NCI-H1930 (cell line): Measurements from ENCODE around the gene PNMA6F.

ENCODE experiments used
- DNase-seq, 2 experiments: peaks; one replicate each; lab custom pipeline; 2025; lab: John Stamatoyannopoulos, UW

Gene PNMA6F

DNA sequence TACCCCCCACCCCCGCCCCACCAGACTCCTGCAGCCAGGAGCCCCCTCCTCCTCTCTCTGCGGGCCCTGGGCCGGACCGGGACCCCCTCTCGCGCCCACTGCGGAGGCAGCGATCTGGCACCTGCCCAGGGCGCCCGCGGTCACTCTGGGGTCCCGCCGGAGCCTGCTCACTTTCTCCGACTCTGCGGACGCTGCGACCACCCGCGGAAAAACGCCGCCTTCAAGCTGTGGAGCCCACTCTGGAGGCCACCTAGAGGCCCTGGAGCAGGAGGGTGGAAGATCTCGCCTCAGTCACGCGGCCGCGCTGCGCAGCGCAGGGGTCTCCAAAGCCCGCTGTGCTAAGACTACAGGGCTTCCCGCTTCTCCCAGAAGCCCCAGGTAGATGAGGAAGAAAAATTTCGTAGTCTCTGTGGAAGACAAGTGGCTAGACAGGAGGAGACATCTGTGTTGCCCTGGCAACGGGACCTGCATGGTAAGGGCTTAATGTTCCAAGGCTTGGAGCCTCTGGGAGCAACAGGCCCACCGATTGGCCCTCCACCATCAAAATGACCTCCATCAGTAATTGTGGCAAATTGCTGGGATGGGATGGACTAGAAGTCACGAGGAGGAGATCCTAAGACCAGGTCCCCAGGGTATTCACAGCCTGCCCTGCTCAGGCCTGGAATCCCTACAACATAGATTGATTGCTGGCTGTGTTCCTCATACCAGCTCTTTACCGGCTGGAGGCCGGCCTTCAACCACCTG, at the start of gene PNMA6F:
Gene PNMA6F (minus strand): TSS at position 387 of the 744 bp plus-strand sequence. CDS start 1,093 bp downstream, outside the sequence.
- DNase-seq, result no peak

DNA sequence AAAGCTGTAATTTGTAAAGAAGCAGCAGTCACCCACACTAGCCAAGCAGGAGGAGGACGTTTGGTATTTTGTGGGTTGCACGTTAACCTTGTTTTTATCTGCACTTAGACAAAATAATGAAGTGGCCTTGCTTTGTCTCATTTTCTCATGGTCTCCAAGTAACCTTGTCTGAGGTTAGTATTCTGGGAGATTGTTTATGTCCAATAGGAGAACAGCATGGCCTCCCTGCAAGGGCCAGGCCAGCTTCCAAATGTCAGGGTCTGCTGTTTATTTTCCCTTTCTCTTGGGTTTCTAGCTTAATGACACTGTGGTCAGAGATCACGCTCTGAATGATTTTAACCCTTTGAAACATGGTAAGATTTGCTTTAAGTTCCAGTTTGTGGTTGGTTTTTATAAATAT, 49.7 kb upstream of the PNMA6F start:
- no peak for DNase-seq

DNA sequence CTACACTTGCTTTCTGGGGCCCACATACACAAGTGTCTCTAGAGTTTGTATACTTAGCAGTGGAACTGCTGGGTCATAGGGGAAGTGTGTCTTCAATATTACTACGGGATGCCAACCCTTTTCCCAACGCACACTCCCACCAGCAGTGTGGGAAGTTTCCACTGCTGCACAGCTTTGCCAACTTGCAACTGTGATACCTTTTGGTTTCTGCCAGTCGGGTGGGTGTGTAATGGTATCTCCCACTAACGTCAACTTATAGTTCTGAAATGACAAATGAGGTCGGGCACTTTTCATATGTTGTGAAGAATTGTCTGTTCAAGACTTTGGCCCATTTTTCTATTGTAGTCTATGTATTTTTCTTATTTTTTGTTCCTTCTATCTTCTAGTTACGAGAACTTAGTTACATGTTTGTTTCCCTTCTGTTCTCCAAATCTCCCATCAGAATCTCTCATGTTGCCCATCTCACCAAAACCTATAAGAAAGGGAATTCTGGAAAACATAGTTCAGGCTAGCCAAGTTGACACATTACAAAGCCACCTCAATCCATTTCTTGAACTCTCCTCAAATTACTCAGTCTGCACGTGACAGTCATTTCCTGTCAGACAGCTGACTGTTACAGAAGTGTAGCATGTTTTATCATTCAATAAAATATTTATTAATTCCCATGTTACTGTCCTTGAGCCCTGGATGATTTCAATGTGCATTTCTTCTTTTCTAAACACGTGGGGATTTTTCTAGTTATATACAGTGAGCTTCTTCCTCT, 48.9 kb upstream of the PNMA6F start:
- no peak for DNase-seq

DNA sequence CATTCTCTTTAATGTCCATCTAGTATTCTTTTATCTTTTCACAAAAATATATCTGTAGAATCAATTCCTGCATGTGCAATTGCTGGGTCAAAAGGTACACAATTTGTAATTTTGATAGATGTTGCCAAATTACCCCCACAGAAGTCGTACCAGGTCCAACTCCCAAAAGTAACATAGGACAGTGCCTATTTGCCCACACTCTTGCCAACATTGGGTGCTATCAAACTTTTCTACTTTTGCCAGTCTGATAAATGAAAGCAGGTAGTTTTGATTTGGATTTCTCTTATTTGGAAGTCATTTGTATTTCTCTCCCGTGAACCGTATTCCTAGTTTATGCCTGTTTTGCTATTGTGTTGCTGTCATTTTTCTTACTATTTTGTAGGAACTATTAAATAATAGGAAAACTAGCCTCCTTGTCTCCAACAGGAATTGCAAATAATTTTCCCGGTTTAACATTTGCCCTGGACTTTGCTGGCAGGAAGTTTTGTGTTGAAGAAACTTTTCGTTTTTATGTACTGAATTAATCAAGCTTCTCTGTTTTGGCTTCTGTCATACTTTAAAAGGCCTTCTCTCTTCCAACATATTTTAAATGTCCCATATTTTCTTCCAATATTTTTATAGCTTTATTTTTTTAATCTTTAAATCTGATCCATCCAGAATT, 45.4 kb upstream of the PNMA6F start:
- DNase-seq, result no peak

GRCh38 chrX:153366119-153366518, 44.6 kb upstream of the PNMA6F start:
- DNase-seq, result no peak

DNA sequence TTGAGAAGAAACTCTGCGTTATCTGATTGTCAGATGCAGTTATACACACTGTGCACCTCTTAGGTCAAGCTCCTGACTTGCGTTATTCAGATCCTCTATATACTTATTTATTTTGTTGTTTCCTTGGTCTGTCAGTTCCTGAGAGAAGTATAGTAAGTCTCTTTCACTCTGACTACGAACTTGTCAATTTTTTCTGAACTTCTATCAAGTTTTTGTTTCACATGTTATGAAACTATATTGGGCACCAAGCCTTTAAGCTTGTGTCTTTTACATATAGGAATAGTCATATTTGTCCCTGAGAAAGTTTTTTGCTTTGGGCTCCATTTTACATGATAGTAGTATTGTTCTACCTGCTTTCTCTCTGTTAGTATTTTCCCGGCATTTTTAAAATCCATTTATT, 44.1 kb upstream of the PNMA6F start:
- no peak for DNase-seq

DNA sequence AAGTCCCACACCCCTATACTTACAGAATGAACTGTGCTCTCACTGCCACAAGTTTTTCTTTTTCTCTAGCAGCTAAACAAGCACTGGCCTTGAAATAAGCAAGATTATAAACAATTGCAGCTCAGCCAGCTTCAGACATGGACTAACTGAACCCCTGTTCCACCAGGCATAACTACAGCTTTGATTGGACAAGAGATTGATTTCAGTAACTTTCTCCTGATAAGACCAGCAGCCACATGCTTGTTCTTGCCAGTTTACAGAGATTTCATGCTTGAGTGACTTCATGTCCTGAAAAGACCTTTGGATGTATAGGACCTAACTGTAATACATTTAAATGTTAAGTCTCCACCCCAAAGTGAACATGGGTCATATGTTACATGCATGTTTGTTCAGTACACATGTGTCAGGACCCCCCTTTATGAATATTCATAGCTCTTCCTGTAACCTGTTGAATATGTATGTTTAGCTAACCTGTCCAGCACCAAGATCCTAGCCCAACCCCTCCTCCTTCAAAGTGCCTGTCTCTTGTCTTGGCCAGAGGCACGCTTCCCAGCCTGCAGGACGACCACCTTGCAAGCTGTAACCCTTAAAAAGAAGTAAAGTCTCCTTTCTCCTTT, 40.3 kb upstream of the PNMA6F start:
- no peak for DNase-seq

DNA sequence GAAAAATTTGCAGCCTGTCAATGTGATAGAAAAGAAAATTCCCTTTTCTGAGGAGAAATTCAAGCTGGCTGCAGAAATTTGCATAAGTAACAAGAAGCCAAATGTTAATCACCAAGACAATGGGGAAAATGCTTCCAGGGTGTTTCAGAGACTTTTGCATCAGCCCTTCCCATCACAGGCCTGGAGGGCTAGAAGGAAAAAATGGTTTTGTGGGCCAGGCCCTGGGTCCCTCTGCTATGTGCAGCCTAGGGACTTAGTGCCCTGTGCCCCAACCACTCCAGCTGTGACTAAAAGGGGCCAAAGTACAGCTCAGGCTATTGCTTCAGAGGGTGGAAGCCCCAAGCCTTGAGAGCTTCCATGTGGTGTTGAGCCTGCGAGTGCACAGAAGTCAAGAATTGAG, 36.3 kb upstream of the PNMA6F start:
- no peak for DNase-seq

DNA sequence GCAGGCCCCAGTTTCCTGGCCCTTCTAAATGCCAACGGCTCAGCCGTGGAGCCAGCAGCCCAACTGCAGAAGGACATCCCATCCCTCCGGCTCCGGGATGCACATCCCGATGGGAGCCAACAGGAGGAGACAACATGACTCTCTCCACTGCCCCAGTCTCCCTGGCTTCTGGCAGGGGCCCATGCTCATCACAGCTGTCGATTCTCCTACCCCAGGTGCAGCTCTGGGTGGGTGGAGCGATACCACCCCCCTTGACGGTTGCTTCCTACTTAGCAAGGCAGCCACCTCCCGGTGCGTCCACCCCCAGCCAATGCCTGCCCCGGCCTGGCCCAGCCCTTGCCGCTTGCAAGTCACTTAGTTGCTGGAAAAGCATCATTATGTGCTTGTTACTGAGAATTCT, 31.8 kb upstream of the PNMA6F start:
- no peak for DNase-seq

- no peak for DNase-seq
Observed at GRCh38 chrX:153352858-153353257, 31.3 kb upstream of the PNMA6F start.

- no peak for DNase-seq
Observed at GRCh38 chrX:153351981-153352380, 30.4 kb upstream of the PNMA6F start.

DNA sequence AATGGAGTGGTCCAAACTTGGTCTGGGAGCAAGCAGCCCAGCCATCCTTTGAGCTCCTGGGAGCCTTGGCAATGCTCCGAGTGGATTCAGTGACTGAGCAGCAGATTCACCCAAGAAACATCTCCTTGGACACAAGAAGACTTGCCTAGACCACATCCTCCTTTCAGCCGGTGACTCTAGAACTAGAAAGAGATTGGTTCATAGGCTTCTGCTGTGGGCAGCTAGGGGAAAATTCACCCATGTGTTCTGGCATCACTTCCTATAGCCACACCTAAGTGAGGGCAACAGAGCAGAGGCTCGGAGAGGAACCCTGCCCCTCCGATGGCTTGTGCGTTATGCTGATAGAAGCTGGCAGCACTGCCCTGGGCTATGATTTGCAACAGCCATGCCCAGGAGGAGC, 28.4 kb upstream of the PNMA6F start:
- no peak for DNase-seq

- no peak for DNase-seq
Observed at GRCh38 chrX:153348421-153348820, 26.9 kb upstream of the PNMA6F start.

DNA sequence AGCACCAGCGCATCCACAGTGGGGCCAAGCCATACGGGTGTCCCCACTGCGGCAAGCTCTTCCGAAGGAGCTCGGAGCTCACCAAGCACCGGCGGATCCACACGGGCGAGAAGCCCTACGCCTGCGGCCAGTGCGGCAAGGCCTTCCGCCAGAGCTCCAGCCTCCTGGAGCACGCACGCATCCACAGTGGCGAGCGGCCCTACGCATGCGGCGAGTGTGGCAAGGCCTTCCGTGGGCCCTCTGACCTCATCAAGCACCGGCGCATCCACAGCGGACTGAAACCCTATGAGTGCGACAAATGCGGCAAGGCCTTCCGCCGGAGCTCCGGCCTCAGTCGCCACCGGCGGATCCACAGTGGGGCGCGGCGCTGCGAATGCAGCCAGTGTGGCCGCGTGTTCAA, 26.0 kb upstream of the PNMA6F start:
- DNase-seq, result no peak

DNA sequence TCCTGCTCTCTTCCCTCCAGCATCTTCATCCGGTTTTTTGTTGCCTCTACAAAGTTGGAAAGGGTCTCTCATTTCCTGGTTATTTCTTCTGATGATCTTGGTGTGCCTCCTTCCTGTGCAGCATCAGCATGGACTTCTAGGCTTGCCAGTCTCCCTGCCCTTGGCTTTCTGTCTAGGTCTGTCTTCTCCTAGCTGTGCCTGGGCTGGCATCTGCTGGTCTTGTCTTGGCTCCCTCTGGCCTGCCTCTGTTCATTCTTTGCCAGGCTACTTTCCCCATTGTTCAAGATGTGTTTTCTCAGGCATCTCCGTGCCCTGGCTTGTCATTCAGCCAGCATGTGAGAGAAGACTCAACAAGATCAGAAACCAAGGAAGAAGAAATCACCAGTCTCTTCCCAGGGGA, 22.1 kb upstream of the PNMA6F start:
- no peak for DNase-seq

DNA sequence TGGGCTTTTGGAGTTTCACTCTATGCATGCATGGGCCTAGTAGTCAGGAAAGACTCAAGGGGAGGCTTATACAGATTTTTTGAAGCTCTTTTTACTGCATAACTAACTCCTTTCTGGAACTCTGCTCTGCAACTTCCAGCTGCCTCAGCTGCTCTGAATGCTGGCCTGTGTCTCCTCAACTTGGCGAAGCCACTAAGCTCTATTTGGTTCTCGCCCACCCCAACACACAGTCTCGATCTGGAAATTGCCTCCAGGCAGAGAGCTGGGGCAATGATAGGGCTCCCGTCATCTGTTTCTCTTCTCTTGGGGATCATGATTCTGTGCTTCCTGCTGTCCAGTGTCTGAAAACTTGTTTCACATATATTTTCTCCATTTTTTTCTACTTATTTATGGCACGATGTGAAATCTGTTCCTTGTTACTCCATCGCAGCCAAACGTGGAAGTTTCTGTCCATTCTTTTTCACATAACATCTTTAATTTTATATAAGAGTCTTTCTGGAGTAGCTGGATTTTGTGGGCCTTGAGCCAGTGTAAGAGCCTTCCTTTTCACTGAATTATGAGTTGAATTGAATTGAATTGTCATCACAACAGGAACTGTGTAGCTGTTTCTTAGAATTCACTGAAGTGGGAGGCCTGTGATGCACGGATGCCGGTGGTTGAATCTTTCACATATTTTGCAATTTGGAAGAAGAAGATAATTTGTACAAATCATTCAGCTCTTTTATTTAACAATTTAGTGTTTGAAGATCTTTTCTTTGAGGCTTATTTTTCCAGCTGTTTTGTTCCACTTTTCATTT, 21.4 kb upstream of the PNMA6F start:
- no peak for DNase-seq

DNA sequence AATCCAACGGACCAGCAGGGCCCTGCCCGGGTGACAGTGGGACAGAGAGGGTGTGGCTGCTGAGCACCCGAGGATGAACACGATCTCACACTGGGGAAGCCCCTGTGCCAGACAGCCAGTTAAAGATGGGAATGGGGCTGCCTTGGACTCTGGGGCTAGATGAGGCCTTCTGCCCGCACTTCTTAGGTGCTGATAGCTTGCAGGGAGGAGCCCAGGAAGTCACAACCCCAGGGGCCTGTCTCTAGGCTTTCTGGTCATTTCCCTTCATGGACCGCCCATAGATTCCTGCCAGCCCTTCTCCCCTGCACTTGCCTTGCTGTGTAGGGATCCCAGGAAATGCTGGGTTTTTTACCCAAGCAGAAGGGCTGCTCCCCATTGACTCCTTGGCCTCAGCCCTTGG, 18.5 kb upstream of the PNMA6F start:
- no peak for DNase-seq

DNA sequence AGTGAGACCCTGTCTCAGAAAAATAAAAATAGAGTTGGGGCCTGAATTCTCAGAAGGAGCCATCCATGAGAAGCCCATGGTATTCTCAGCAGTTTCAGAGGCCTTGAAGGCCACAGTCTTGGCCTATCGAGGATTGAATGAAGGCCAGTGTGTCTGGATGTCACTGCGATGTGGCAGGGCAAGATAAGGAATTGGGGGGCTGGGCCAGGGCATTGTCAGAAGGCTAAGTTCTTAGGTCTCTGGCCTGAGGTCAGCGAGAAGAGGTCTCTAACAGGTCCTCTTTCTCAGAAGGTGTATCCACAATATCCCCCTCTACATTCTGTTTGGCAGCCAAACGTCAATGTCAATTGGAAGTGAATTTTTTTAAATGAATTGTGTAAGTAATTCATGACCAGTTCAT, 18.1 kb upstream of the PNMA6F start:
- DNase-seq, result no peak

GRCh38 chrX:153338836-153339235, 17.3 kb upstream of the PNMA6F start:
- DNase-seq, result no peak

DNA sequence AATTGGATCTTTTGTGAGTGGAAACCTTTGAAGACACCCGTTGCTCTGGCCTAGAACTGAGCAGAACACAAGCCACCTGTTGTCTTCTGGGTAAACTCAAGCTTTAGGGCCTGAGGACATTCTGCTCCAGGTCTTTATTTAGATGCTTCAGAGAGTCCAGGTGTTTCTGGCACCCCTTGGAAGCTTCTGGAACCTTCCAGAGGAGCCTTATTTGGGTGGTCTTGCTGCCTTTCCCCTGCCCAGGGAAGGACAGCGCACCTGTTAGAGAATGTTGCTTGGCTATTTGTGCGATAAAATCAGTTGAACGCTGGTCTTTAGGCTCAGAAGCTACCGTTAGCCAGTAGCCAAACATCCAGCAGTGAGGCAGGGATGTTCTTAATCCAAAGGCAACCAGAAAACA, 15.4 kb upstream of the PNMA6F start:
- DNase-seq, result no peak

DNA sequence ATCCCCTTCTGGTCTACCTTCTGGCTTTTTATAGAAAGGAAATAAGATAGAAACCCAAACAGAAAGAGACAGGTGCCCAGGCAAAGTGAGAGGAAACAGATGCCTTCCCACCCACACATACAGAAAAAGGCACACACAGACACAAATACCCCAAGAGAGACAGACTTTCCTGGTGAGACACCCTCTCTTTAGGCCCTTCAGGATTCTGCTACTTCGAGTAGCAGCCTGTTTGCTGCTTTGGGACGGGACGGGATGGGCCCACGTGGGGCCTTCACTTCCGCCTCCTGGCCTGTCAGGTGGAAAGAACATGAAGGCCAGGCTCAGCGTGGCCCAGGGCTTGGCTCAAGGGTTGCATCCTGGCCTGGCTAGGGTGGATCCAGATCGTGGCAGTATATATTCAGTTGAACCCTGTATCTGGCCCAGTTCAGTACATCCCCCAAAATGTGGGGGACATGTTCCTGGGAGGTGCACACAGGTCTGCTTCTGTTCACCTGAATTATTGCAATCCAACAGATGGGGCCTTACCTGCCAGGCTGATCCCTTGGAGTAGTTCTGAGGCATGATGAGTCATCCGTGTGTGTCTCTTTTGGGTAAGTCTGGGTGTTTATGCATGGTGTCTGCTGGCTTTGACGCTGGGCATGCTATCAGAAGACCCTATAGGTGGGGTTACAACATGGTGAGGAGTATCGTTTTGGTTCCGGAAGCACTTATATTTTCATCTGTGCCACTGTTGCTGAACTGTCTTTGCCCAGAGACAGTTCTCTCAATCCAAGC, 14.7 kb upstream of the PNMA6F start:
- no peak for DNase-seq
